ENCODE results near the gene CALN1. TPM values are rescaled to one million over a fixed set of nuclear protein-coding genes. Genes with fewer than 3 reads are reported as not detected.

Gene CALN1
- total RNA-seq, 1 experiment from 2014 or later, result not detected

Small RNAs within 50 kb of the gene (small RNA-seq; reads per million reads assigned to genes)
- 0 reads per million in 2 experiments for gene AC005011.1
- 0 reads per million in 2 experiments for gene RNA5SP232

All from NCI-H460 (cell line).